Transverse colon (tissue), 3 donors: ENCODE data around the gene PLCB2.

Experiments
- CTCF ChIP-seq, 5 experiments: fragments of 200-600 bp in 3 of 5; fragments of 450-650 bp in 2 of 5; sonication (generic) in 3 of 5; IDR thresholded peaks; 1 replicate in 2 of 5; 2 replicates in 3 of 5; pipeline ENCODE4 v1.5.1; 2016 to 2017; ENCODE audit warnings: antibody characterized with exemption in 5 of 5, inconsistent platforms in 3 of 5, mild to moderate bottlenecking in 2 of 5, moderate library complexity in 1 of 5
- POLR2A ChIP-seq: fragments of 450-650 bp; IDR thresholded peaks from one replicate; pipeline ENCODE4 v1.6.1; 2016; ENCODE audit warnings: antibody characterized with exemption, mild to moderate bottlenecking, moderate library complexity

- no peak for TF ChIP-seq POLR2A
- no peak for TF ChIP-seq CTCF (IDR thresholded peaks at IDR 0.05)
Observed at GRCh38 chr15:40287505-40287904, 20.2 kb downstream of the PLCB2 start.
